GM12875 (cell line): ENCODE results near the gene SETDB2.

Experiments
- H3K4me3 ChIP-seq: one replicate; pipeline ENCODE4 v1.5.1; 2011; ENCODE audit warnings: low read depth, low read length, control low read depth
- CTCF ChIP-seq: IDR thresholded peaks from 2 replicates; pipeline ENCODE4 v1.5.1; 2011; ENCODE audit warnings: low read depth, mild to moderate bottlenecking, control low read depth, inconsistent platforms, low read length, moderate library complexity, borderline replicate concordance; ENCODE audit not compliant: insufficient read depth

SETDB2 gene

DNA sequence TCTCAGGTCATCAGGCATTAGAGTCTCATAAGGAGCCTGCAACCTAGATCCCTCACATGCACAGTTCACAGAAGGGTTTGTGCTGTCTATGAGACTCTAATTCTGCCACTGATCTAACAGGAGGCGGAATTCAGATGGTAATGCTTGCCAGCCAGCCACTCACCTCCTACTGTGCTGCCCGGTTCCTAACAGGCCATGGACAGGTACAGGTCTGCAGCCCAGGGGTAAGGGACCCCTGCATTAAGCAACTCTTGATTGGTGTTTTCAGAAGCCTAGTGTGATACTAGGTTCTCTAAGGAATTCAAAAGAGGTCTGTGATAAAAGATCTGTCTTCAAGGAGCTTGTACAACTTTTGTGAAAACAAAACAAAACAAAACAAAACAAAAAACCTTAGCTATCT, 31.3 kb upstream of the SETDB2 start:
- H3K4me3 ChIP-seq = no peak overlapping the region
- TF ChIP-seq CTCF = no peak

GRCh38 chr13:49417161-49417560, 26.9 kb upstream of the SETDB2 start:
- no peak overlapping the region for H3K4me3 ChIP-seq
- TF ChIP-seq CTCF = no peak

DNA sequence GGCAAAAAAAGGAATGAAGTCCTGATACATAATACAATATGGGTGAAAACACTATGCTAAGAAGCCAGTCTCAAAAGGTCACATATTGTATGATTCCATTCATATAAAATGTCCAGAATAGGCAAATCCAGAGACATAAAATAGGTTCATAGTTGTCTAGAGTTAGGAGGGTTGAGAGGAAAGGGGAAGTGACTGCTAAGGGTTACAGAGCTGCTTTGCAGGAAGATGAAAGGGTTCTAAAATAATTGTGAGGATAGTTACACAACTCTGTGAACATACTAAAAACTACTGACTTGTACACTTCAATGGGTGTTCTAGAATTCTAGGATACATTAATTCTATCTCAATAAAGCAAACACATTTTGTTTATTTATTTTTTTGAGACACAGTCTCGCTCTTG, 25.9 kb upstream of the SETDB2 start:
- no peak for TF ChIP-seq CTCF
- H3K4me3 ChIP-seq = no peak overlapping the region

GRCh38 chr13:49419276-49419675, 24.8 kb upstream of the SETDB2 start:
- no peak overlapping the region for H3K4me3 ChIP-seq
- no peak for TF ChIP-seq CTCF

DNA sequence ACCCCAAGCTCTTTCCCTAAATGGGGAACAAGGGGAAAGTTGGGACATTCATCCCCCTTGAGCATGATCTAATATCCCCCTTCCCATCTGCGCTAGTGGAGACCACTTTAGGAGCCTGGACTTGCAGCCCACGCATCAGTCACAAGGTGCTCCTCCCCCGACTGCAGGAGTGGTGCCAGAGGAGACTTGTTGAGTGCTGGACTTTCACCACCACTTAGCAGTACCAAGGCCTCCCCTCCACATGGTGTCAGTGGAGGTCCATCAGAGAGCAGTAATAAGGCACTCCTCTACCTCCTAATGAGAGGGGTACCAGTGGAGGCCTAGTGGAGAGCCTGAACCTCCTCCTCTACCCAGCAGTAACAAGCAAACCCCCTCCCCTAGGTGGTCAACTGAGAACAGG, 22.7 kb upstream of the SETDB2 start:
- TF ChIP-seq CTCF = peak; percentile 52; the same call in 1 of the 2 replicates
- H3K4me3 ChIP-seq = no peak overlapping the region

DNA sequence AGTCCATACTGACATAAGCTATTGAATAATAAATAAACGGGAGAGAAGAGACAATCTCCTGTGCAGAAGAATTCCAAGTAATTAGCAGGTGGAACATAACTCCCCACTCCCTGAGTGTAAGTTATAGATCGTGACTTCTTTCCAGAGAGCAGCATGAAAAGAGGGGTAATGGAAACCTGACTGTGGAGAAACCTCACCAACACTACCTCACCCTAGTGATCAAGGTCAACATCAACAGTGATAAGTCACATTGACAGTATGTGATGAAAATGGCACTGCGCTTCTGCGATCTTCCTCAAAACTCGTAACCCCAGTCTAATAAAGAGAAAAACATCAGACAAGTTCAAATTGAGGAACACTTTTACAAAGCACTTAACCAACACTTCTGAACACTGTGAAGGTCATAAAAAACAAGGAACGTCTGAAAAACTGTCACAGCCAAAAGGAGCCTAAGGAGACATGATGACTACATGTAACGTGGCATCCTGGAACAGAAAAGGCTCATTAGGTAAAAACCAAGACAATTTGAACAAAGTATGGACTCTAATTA, 20.0 kb upstream of the SETDB2 start:
- TF ChIP-seq CTCF = no peak
- no peak overlapping the region for H3K4me3 ChIP-seq

- TF ChIP-seq CTCF = no peak
- no peak overlapping the region for H3K4me3 ChIP-seq
Observed at GRCh38 chr13:49428041-49428763, 15.9 kb upstream of the SETDB2 start.
